B cell (primary cell): ENCODE measurements around the gene ZBP1.

Experiments used
- EZH2 ChIP-seq: IDR thresholded peaks from 2 replicates; pipeline ENCODE4 v1.6.1; 2012; ENCODE audit warnings: borderline replicate concordance, low read depth, mild to moderate bottlenecking, moderate library complexity, low read length; ENCODE audit not compliant: insufficient read depth, poor library complexity, severe bottlenecking
- TF ChIP-seq, protein P1 (sequence below): fragments of 200-600 bp; IDR thresholded peaks from one replicate; pipeline ENCODE4 v1.8.0; 2022; ENCODE audit warnings: antibody characterized with exemption, mild to moderate bottlenecking

DNA sequence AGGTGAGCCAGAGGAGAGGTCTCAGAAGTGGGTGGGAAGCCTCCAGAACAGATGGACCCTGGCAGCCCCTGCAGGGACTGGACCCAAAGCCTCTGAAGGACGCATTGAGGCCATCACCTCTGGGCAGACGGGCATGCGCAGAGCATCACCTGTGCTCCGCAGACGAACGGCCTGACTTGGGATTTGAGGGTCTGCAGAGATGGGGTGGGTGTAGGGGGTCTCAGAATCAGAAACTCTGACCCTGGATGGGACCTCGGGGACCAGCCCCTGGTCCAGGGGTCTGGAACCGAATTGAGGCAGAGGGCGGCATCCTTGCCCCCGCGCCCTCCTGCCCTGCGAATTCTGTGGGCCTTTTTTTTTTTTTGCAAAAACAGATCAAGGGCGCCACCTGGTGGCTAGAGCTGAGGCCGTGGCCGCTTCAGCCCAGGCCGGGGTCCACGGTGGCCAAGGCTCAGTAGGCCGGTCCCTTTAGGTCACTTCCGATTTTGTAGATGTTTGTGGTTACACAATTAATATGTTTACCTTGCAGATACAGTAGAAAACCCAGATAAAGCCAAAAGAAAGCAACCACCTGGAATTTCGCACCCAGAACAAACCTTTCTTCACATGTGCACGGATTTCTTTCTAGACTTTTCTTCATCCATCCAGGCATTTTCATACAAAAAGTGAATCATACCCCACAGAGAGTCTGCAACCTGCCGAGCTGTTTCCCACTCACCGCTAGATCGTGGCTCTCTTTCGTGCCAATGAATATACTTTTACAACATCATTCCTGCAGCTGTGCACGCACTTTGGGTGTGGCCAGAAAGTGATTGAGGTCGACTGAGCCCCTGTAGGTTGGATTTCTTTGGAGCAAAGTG lies 25.9 kb downstream of the ZBP1 start:
- TF ChIP-seq, protein P1, sequence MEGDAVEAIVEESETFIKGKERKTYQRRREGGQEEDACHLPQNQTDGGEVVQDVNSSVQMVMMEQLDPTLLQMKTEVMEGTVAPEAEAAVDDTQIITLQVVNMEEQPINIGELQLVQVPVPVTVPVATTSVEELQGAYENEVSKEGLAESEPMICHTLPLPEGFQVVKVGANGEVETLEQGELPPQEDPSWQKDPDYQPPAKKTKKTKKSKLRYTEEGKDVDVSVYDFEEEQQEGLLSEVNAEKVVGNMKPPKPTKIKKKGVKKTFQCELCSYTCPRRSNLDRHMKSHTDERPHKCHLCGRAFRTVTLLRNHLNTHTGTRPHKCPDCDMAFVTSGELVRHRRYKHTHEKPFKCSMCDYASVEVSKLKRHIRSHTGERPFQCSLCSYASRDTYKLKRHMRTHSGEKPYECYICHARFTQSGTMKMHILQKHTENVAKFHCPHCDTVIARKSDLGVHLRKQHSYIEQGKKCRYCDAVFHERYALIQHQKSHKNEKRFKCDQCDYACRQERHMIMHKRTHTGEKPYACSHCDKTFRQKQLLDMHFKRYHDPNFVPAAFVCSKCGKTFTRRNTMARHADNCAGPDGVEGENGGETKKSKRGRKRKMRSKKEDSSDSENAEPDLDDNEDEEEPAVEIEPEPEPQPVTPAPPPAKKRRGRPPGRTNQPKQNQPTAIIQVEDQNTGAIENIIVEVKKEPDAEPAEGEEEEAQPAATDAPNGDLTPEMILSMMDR = peak; percentile 99
- no peak for TF ChIP-seq EZH2
